Stimulated activated CD8-positive, alpha-beta memory T cell treated with anti-CD3 and anti-CD28 coated beads, Interleukin-4, amount 100 ng/mL, for 1 hour (primary cell): ENCODE data around the gene SLC25A41.
"Not testable (repeated sequence)": the region's sequence is repeated elsewhere in the genome, so short reads cannot be mapped to it uniquely, and the experiment has no call there.

Experiments used
- DNase-seq, 2 donors: peaks; one replicate each; pipeline ENCODE4 v3.0.0-alpha.2; 2020; ENCODE audit warnings: low read depth in 2 of 2, low spot score in 1 of 2

Gene SLC25A41

GRCh38 chr19:6428692-6429418, 4.7 kb downstream of the SLC25A41 start:
- not testable (repeated sequence) for DNase-seq

DNA sequence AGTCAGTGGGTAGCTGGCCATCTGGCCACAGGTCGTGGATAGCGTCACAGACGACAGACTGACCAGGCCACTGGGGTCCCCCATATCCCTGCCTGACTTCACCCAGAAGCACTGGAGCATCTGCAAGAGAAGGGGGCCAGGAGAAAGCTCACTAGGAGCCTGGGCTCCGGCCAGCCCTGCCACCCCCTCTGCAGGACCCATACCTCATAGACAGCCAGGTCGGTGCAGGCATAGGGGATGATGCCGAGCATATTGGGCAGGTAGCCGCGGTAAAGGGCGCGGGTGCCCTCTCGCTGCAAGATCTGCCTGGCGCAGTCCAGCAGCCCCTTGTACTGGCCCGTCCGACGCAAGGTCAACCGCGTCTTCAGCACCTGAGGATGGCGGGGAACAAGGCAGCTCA, 6.4 kb downstream of the SLC25A41 start:
- DNase-seq = no peak

DNA sequence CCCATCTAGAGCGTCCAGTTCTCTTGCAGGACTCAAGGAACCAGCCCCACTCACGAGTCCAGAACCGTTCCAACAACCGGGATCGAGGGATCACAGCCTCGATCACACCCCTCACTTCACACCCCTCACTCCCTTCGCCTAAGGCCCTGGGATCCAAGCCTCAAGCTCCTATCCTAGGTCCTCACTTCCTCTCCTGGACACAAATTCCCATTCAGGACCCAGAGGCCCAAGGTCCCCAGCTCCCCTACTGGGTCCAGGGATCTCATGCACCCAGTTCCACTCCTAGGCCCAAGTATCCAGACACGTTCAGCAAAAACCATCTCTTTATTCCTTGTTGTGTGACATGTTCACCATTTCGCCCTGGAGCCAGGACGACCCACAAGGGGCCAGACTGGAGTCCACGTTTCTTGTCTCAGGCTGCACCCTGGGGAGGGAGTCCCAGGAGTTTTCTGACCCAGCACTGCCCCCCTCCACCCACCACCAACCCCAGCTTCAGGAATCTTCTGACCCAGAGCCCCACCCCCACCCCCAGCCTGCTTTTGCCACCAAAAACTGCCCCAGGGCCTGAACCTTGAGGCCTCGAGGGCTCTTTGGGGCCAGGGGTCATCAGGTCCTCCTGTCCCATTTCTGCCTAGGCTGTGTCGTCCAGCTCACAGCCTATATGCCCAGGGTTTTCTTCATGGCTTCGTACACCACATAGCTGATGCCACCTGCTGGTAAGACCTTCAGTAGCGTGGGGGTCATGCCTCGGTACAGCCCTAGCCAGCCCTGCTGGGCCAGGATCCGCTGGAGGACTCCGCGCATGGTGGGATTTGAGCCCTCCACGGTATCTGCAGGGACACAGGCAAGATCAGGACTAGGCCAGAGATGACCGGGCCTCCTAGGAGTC, 7.6 kb downstream of the SLC25A41 start:
- no peak for DNase-seq

GRCh38 chr19:6424939-6425731, 8.4 kb downstream of the SLC25A41 start:
- peak; percentile 93 to 98 for DNase-seq

GRCh38 chr19:6424195-6424938, 9.2 kb downstream of the SLC25A41 start, which contains the start of gene KHSRP:
Gene KHSRP, minus strand, starts transcription at chr19:6424811. Its CDS starts 110 bp downstream, at chr19:6424701.
- DNase-seq = no peak

- DNase-seq = no peak
Observed at GRCh38 chr19:6423499-6424194, 9.9 kb downstream of the SLC25A41 start.

DNA sequence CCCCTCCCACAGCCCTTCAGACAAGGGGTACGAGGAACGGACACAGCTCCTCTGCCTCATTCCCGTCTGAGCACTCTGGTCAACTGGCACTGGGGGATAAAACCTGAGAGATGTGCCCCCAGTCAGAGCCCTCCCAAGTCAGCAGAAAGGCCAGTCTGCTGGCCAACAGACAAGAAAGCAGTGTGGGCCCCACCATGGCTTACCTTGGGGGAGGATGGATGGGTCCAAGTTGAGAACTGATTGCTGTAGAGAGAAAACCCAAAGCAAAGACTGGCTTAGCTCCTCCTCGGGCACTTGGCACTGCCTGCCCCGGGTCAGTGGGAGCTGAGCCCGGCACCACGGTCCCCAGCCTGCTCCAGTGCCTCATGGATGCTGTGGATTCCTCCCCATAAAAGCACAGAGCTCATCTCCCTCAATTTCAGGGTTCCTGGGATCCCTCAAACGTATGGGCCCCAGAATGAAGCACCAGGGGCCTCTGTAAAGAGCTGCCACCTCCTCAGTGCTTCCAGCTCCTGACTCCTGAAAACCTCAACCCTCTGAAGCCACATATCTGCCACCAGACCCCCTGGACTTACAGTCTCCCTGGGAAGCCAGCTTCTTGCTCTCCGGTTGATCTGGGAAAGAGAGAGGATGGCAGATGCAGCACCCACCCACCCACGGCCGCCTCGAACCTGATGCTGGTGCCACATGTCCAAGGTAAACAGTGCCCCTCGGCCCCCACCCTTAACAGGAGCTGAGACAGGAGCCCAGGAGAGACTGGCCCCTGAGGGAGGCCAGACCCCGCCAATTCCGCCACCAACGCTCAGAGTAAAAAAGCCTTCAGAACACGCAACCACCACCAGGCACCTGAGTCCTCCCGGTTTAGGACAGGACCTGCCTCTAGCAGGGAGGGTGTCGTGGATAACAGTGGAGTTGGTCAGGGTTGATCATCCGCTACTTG, 12.2 kb downstream of the SLC25A41 start:
- no peak for DNase-seq

- no peak for DNase-seq
Observed at GRCh38 chr19:6418562-6418932, 15.0 kb downstream of the SLC25A41 start.

GRCh38 chr19:6417713-6418561, 15.6 kb downstream of the SLC25A41 start:
- DNase-seq = no peak

GRCh38 chr19:6416658-6417405, 16.7 kb downstream of the SLC25A41 start:
- no peak for DNase-seq

DNA sequence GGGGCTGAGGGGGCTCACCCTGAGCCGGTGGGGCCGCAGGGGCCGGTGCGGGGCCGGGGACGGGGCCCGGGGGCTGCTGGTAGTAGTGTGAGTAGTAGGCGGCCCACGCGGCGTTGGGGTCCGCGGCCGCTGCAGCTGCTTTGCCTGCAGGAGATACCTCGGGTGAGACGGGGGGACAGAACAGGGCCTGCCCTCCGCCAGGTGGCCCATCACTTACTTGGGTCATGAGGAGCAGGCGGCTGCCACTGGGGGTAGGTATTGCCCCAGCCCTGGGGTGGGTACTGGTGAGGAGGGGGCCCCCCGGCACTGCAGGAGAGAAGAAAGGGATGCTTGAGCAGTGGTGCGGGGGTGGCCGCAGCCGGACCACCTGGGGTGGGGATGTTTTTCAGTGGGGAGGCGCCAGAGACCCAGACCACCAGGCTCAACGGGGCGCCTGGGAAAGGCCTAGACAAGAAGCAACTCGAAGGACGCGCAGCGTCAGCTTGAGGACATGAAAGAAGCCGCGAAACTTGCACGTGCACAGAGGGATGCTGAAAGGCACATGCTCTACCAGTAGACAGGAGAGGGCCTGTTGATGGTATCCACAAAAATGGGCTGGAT, 17.9 kb downstream of the SLC25A41 start:
- DNase-seq = no peak

GRCh38 chr19:6414793-6415590, 18.6 kb downstream of the SLC25A41 start:
- no peak for DNase-seq

- no peak for DNase-seq
Observed at GRCh38 chr19:6413721-6414643, 19.6 kb downstream of the SLC25A41 start.

GRCh38 chr19:6413291-6413690, 20.3 kb downstream of the SLC25A41 start:
- DNase-seq = no peak

- DNase-seq = peak in 1 of 2 donors; percentile 27
Observed at GRCh38 chr19:6412447-6413091, 21.0 kb downstream of the SLC25A41 start.
